PC-3 (cell line): ENCODE data around the gene NUAK1.

ENCODE experiments used
- CTCF ChIP-seq: fragments of 300-600 bp; sonication (generic); conservative IDR thresholded peaks from 2 replicates; pipeline ENCODE4 v1.5.1; 2017; ENCODE audit warnings: antibody characterized with exemption, low read depth, mild to moderate bottlenecking, low read length
- EZH2phosphoT487 ChIP-seq: fragments of 300-600 bp; sonication (generic); IDR thresholded peaks from 2 replicates; pipeline ENCODE4 v1.6.1; 2018; ENCODE audit warnings: mild to moderate bottlenecking, antibody characterized with exemption, low read length, borderline replicate concordance

- TF ChIP-seq CTCF (no peak), EZH2phosphoT487 (no peak)
These were observed 459 bp downstream of the NUAK1 start for GRCh38 chr12:106138357-106138632.
